HepG2 (cell line): Measurements from ENCODE around the gene NUP62. TPM values are rescaled to one million over a fixed set of nuclear protein-coding genes. Genes with fewer than 3 reads are reported as not detected.

Experiments
- ARNT ChIP-seq: fragments of 450-650 bp; IDR thresholded peaks from 2 replicates; pipeline ENCODE4 v1.6.1; 2017
- ELF1 ChIP-seq: sonication (generic); formaldehyde crosslinking; IDR thresholded peaks from 2 replicates; pipeline ENCODE4 v1.4.0; 2020; ENCODE audit warnings: missing genetic modification reagents
- FOXA3 ChIP-seq: IDR thresholded peaks from 2 replicates; pipeline ENCODE4 v1.6.1; 2016; ENCODE audit warnings: missing genetic modification reagents, missing compliant biosample characterization
- FOXO1 ChIP-seq: sonication (generic); formaldehyde crosslinking; IDR thresholded peaks from 2 replicates; pipeline ENCODE4 v1.4.0; 2020; ENCODE audit warnings: missing genetic modification reagents
- HOXD1 ChIP-seq: sonication (generic); formaldehyde crosslinking; IDR thresholded peaks from 2 replicates; pipeline ENCODE4 v1.5.0; 2020; ENCODE audit warnings: missing genetic modification reagents
- IRX3 ChIP-seq: sonication (generic); formaldehyde crosslinking; IDR thresholded peaks from 2 replicates; pipeline ENCODE4 v1.8.1; 2023; ENCODE audit warnings: mild to moderate bottlenecking, low read depth, missing genetic modification reagents, borderline replicate concordance
- MEIS2 ChIP-seq: sonication (generic); formaldehyde crosslinking; IDR thresholded peaks from 2 replicates; pipeline ENCODE4 v1.9.0; 2021; ENCODE audit warnings: mild to moderate bottlenecking, missing genetic modification reagents
- NR2F2 ChIP-seq: IDR thresholded peaks from 2 replicates; pipeline ENCODE4 v1.6.1; 2012; ENCODE audit warnings: low read depth, inconsistent platforms, borderline replicate concordance
- PAWR ChIP-seq: sonication (generic); formaldehyde crosslinking; IDR thresholded peaks from 2 replicates; pipeline ENCODE4 v1.4.0; 2020; ENCODE audit warnings: missing genetic modification reagents, mild to moderate bottlenecking, borderline replicate concordance
- RXRB ChIP-seq: IDR thresholded peaks from 2 replicates; pipeline ENCODE4 v1.6.1; 2016; ENCODE audit warnings: borderline replicate concordance, missing genetic modification reagents, missing compliant biosample characterization
- SMAD1 ChIP-seq: sonication (generic); formaldehyde crosslinking; IDR thresholded peaks from 2 replicates; pipeline ENCODE4 v1.4.0; 2020; ENCODE audit warnings: missing genetic modification reagents, low read depth, mild to moderate bottlenecking, borderline replicate concordance
- SOX6 ChIP-seq, 2 experiments: fragments of 450-650 bp in 1 of 2; sonication (generic) in 1 of 2; formaldehyde crosslinking in 1 of 2; IDR thresholded peaks; 2 replicates each; pipeline versions ENCODE4 v1.4.0 to v1.6.1; 2017 to 2020; ENCODE audit warnings: antibody characterized with exemption in 1 of 2, mild to moderate bottlenecking in 1 of 2, missing genetic modification reagents in 1 of 2
- SP140L ChIP-seq: sonication (generic); formaldehyde crosslinking; IDR thresholded peaks from 2 replicates; pipeline ENCODE4 v1.4.0; 2020; ENCODE audit warnings: missing genetic modification reagents, borderline replicate concordance
- TBX3 ChIP-seq: fragments of 450-650 bp; IDR thresholded peaks from 2 replicates; pipeline ENCODE4 v1.6.1; 2017; ENCODE audit warnings: antibody characterized with exemption, mild to moderate bottlenecking, inconsistent platforms, borderline replicate concordance
- TRIM24 ChIP-seq: sonication (generic); formaldehyde crosslinking; IDR thresholded peaks from 2 replicates; pipeline ENCODE4 v1.8.0; 2022; ENCODE audit warnings: mild to moderate bottlenecking, missing genetic modification reagents
- ZMYM4 ChIP-seq: sonication (generic); formaldehyde crosslinking; IDR thresholded peaks from 2 replicates; pipeline ENCODE4 v1.8.1; 2023; ENCODE audit warnings: mild to moderate bottlenecking, missing genetic modification reagents
- ZNF34 ChIP-seq: sonication (generic); formaldehyde crosslinking; IDR thresholded peaks from 2 replicates; pipeline ENCODE4 v1.4.0; 2020; ENCODE audit warnings: mild to moderate bottlenecking, missing genetic modification reagents, borderline replicate concordance
- ZNF44 ChIP-seq: sonication (generic); formaldehyde crosslinking; IDR thresholded peaks from 2 replicates; pipeline ENCODE4 v1.5.1; 2020; ENCODE audit warnings: mild to moderate bottlenecking, missing genetic modification reagents
- ZNF441 ChIP-seq: sonication (generic); formaldehyde crosslinking; IDR thresholded peaks from 2 replicates; pipeline ENCODE4 v1.7.0; 2021; ENCODE audit warnings: missing genetic modification reagents, borderline replicate concordance
- ZNF468 ChIP-seq: sonication (generic); formaldehyde crosslinking; IDR thresholded peaks from 2 replicates; pipeline ENCODE4 v1.8.0; 2022; ENCODE audit warnings: mild to moderate bottlenecking, moderate library complexity, missing genetic modification reagents
- ZNF782 ChIP-seq: sonication (generic); formaldehyde crosslinking; IDR thresholded peaks from 2 replicates; pipeline ENCODE4 v1.4.0; 2020; ENCODE audit warnings: missing genetic modification reagents, mild to moderate bottlenecking, borderline replicate concordance
- polyA plus RNA-seq, 8 experiments: library from polyadenylated mRNA; depleted of rRNA in 3 of 8; stranded (reverse) in 7 of 8; unstranded in 1 of 8; fragments of >200 nt; fragmentation: Illumina TruSeq in 4 of 8; extraction: Trizol in 4 of 8; gene quantifications; 2 replicates each; pipeline versions ENCODE4 v1.2.1 to v1.2.3, GENCODE V29; 2011 to 2016; ENCODE audit warnings: low read depth in 4 of 8, missing spikeins in 1 of 8, mixed read lengths in 1 of 8; ENCODE audit not compliant: insufficient read depth in 1 of 8
- total RNA-seq, 5 experiments: library from RNA; depleted of rRNA; stranded (reverse); fragments of >200 nt; fragmentation: Illumina TruSeq; extraction: Trizol; gene quantifications; 2 replicates each; pipeline ENCODE4 v1.2.3, GENCODE V29; 2016; ENCODE audit warnings: low read depth in 1 of 5
- TF ChIP-seq, protein P1 (sequence below): sonication (generic); formaldehyde crosslinking; IDR thresholded peaks from 2 replicates; pipeline ENCODE4 v1.9.0; 2022; ENCODE audit warnings: low read depth, missing genetic modification reagents
- TF ChIP-seq, protein P2 (sequence below): sonication (generic); formaldehyde crosslinking; IDR thresholded peaks from 2 replicates; pipeline ENCODE4 v1.5.0; 2020; ENCODE audit warnings: missing genetic modification reagents
- TF ChIP-seq, protein P3 (sequence below): sonication (generic); formaldehyde crosslinking; IDR thresholded peaks from 2 replicates; pipeline ENCODE4 v1.4.0; 2020; ENCODE audit warnings: missing genetic modification reagents
- TF ChIP-seq, protein P4 (sequence below): sonication (generic); formaldehyde crosslinking; IDR thresholded peaks from 2 replicates; pipeline ENCODE4 v1.4.0; 2020; ENCODE audit warnings: missing genetic modification reagents

Gene NUP62
- total and polyA plus RNA-seq, 2 of the 13 experiments (the other 11 are each of a cell fraction or from before 2014, with no cell fraction given): 16.5 to 41.5 TPM

DNA sequence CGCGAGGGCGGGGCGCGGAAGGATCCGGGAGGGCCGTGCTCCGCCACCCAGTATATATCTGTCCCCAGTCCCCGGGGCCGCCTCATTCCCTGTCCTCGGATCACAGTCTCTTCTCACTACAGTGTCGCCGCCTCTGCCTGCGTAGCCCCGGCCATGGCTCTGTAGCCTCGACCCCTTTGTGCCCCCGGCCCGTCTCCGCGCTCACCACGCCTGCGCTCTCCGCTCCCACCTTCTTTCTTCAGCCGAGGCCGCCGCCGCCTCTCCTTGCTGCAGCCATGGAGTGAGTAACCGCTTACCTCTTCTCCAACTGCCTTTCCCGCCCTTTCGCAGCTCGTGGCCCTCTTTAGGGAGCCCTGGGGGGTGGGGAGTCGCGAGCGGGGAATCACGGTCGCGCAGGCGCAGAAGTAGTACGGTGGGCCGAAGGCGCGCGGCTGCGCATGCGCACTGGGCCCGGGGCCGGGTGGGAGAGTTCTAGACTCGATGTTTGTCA lies at the start of gene NUP62, which contains the start of gene ATF5 (continued):
- 0 out of 2 replicates have a peak, but pooled peaks have one; percentile 76 for TF ChIP-seq PAWR (CRISPR knock-in tag)
- TF ChIP-seq SP140L (CRISPR knock-in tag): peak; percentile 93; the same call in 1 of the 2 replicates
- no peak for TF ChIP-seq SOX6 (IDR thresholded peaks at IDR 0.05)
- peak; percentile 38 for TF ChIP-seq SOX6 (CRISPR knock-in tag; IDR thresholded peaks at IDR 0.05)
- 0 out of 2 replicates have a peak, but pooled peaks have one; percentile 17 for TF ChIP-seq FOXA3 (CRISPR knock-in tag)
- TF ChIP-seq NR2F2: no peak
- TF ChIP-seq, protein P1, sequence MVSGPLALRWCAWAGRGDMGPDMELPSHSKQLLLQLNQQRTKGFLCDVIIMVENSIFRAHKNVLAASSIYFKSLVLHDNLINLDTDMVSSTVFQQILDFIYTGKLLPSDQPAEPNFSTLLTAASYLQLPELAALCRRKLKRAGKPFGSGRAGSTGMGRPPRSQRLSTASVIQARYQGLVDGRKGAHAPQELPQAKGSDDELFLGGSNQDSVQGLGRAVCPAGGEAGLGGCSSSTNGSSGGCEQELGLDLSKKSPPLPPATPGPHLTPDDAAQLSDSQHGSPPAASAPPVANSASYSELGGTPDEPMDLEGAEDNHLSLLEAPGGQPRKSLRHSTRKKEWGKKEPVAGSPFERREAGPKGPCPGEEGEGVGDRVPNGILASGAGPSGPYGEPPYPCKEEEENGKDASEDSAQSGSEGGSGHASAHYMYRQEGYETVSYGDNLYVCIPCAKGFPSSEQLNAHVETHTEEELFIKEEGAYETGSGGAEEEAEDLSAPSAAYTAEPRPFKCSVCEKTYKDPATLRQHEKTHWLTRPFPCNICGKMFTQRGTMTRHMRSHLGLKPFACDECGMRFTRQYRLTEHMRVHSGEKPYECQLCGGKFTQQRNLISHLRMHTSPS (CRISPR knock-in tag): no peak
- no peak for TF ChIP-seq ZNF34 (CRISPR knock-in tag)
- peak; percentile 61 for TF ChIP-seq ZNF782 (CRISPR knock-in tag)
- TF ChIP-seq ZNF441: no peak; the same call in 1 of the 2 replicates
- TF ChIP-seq IRX3: peak; percentile 96
- no peak for TF ChIP-seq TRIM24 (CRISPR knock-in tag)
- 0 out of 2 replicates have a peak, but pooled peaks have one; percentile 16 for TF ChIP-seq FOXO1 (CRISPR knock-in tag)
- TF ChIP-seq, protein P2, sequence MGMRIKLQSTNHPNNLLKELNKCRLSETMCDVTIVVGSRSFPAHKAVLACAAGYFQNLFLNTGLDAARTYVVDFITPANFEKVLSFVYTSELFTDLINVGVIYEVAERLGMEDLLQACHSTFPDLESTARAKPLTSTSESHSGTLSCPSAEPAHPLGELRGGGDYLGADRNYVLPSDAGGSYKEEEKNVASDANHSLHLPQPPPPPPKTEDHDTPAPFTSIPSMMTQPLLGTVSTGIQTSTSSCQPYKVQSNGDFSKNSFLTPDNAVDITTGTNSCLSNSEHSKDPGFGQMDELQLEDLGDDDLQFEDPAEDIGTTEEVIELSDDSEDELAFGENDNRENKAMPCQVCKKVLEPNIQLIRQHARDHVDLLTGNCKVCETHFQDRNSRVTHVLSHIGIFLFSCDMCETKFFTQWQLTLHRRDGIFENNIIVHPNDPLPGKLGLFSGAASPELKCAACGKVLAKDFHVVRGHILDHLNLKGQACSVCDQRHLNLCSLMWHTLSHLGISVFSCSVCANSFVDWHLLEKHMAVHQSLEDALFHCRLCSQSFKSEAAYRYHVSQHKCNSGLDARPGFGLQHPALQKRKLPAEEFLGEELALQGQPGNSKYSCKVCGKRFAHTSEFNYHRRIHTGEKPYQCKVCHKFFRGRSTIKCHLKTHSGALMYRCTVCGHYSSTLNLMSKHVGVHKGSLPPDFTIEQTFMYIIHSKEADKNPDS (CRISPR knock-in tag): no peak; the same call in 1 of the 2 replicates
- no peak for TF ChIP-seq RXRB (CRISPR knock-in tag)
- peak; percentile 70; the same call in 1 of the 2 replicates for TF ChIP-seq MEIS2 (CRISPR knock-in tag)
- no peak for TF ChIP-seq TBX3
- TF ChIP-seq ZMYM4 (CRISPR knock-in tag): peak; percentile 56; the same call in 1 of the 2 replicates
- TF ChIP-seq ZNF468 (CRISPR knock-in tag): no peak
- peak; percentile 83; the same call in 1 of the 2 replicates for TF ChIP-seq SMAD1
- TF ChIP-seq, protein P3, sequence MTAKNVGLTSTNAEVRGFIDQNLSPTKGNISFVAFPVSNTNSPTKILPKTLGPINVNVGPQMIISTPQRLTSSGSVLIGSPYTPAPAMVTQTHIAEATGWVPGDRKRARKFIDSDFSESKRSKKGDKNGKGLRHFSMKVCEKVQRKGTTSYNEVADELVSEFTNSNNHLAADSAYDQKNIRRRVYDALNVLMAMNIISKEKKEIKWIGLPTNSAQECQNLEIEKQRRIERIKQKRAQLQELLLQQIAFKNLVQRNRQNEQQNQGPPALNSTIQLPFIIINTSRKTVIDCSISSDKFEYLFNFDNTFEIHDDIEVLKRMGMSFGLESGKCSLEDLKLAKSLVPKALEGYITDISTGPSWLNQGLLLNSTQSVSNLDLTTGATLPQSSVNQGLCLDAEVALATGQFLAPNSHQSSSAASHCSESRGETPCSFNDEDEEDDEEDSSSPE (CRISPR knock-in tag): peak; percentile 99
- TF ChIP-seq ARNT: no peak
- 0 out of 2 replicates have a peak, but pooled peaks have one; percentile 41 for TF ChIP-seq ELF1
- TF ChIP-seq, protein P4, sequence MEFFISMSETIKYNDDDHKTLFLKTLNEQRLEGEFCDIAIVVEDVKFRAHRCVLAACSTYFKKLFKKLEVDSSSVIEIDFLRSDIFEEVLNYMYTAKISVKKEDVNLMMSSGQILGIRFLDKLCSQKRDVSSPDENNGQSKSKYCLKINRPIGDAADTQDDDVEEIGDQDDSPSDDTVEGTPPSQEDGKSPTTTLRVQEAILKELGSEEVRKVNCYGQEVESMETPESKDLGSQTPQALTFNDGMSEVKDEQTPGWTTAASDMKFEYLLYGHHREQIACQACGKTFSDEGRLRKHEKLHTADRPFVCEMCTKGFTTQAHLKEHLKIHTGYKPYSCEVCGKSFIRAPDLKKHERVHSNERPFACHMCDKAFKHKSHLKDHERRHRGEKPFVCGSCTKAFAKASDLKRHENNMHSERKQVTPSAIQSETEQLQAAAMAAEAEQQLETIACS (CRISPR knock-in tag): peak; percentile 65
- TF ChIP-seq HOXD1 (CRISPR knock-in tag): peak; percentile 65; the same call in 1 of the 2 replicates
- TF ChIP-seq ZNF44 (CRISPR knock-in tag): no peak
